IMR-90 (cell line): Measurements from ENCODE around the gene FTO. TPM values are rescaled to one million over a fixed set of nuclear protein-coding genes. Genes with fewer than 3 reads are reported as not detected.

Experiments
- ATAC-seq: fragments of 200-7000 bp; cut with Tn5 transposase; 2 replicates; pipeline ENCODE4 v1.9.1; 2020; ENCODE audit warnings: low read depth, mild to moderate bottlenecking, moderate library complexity
- BruUV-seq: library from RNA; stranded (reverse); fragments of 400-500 nt; replicated peaks from 2 replicates; lab custom pipeline; 2021; lab: Mats Ljungman, UMichigan
- CTCF ChIA-PET: fragments of 300-600 bp; formaldehyde crosslinking; extraction: SDS; loops from one replicate; lab custom pipeline; 2021; ENCODE audit warnings: antibody characterized with exemption; lab: Yijun Ruan, JAX
- POLR2A ChIA-PET: fragments of 300-600 bp; sonication (Branson Sonifier 250); formaldehyde crosslinking; loops from one replicate; lab custom pipeline; 2022; ENCODE audit warnings: antibody characterized with exemption; ENCODE audit not compliant: unreplicated experiment; lab: Charles Lee
- DNase-seq: peaks from one replicate; pipeline ENCODE4 v3.0.0; 2013
- H2AFZ ChIP-seq: replicated peaks from 2 replicates; pipeline ENCODE3; 2013; ENCODE audit warnings: low read length, mild to moderate bottlenecking; ENCODE audit not compliant: poor library complexity
- H2AK5ac ChIP-seq: 2 replicates; pipeline ENCODE4 v1.6.1; 2013; ENCODE audit warnings: low read depth, low read length, inconsistent platforms
- H2AK9ac ChIP-seq: replicated peaks from 2 replicates; pipeline ENCODE3; 2013; ENCODE audit warnings: mild to moderate bottlenecking, low read depth, low read length, moderate library complexity; ENCODE audit not compliant: poor library complexity
- H2BK120ac ChIP-seq: 2 replicates; pipeline ENCODE4 v1.6.1; 2013; ENCODE audit warnings: low read depth, low read length, inconsistent platforms
- H2BK15ac ChIP-seq: 3 replicates; pipeline ENCODE4 v1.6.1; 2013; ENCODE audit warnings: low read depth, low read length, inconsistent platforms
- H2BK20ac ChIP-seq: 2 replicates; pipeline ENCODE4 v1.6.1; 2013; ENCODE audit warnings: low read depth, mild to moderate bottlenecking, inconsistent platforms, low read length, moderate library complexity
- H2BK5ac ChIP-seq: 2 replicates; pipeline ENCODE4 v1.6.1; 2013; ENCODE audit warnings: mild to moderate bottlenecking, low read depth, low read length, inconsistent platforms; ENCODE audit not compliant: poor library complexity, severe bottlenecking
- H3K14ac ChIP-seq: replicated peaks from 2 replicates; pipeline ENCODE4 v1.6.1; 2013; ENCODE audit warnings: low read depth, low read length, inconsistent platforms
- H3K18ac ChIP-seq: 2 replicates; pipeline ENCODE4 v1.6.1; 2013; ENCODE audit warnings: low read depth, low read length, control low read depth
- H3K23ac ChIP-seq: 2 replicates; pipeline ENCODE4 v1.6.1; 2013; ENCODE audit warnings: low read depth, low read length, inconsistent platforms
- H3K27ac ChIP-seq: 2 replicates; pipeline ENCODE4 v1.5.1; 2013; ENCODE audit warnings: mild to moderate bottlenecking, control low read depth, low read length; ENCODE audit not compliant: insufficient read depth
- H3K27me3 ChIP-seq: 2 replicates; pipeline ENCODE4 v1.6.1; 2013; ENCODE audit warnings: low read length; ENCODE audit not compliant: control insufficient read depth, insufficient read depth
- H3K36me3 ChIP-seq: 2 replicates; pipeline ENCODE4 v1.6.1; 2013; ENCODE audit warnings: low read length, mixed read lengths; ENCODE audit not compliant: control insufficient read depth, insufficient read depth
- H3K4ac ChIP-seq: 2 replicates; pipeline ENCODE4 v1.6.1; 2013; ENCODE audit warnings: low read depth, low read length, inconsistent platforms
- H3K4me1 ChIP-seq: 2 replicates; pipeline ENCODE4 v1.6.1; 2013; ENCODE audit warnings: low read length, mixed read lengths; ENCODE audit not compliant: control insufficient read depth, insufficient read depth
- H3K4me2 ChIP-seq: 2 replicates; pipeline ENCODE4 v1.6.1; 2013; ENCODE audit warnings: low read depth, mild to moderate bottlenecking, control low read depth, low read length, moderate library complexity
- H3K4me3 ChIP-seq: 2 replicates; pipeline ENCODE4 v1.5.1; 2013; ENCODE audit warnings: low read depth, mild to moderate bottlenecking, control low read depth, low read length, moderate library complexity; ENCODE audit not compliant: insufficient read depth
- H3K56ac ChIP-seq: 2 replicates; pipeline ENCODE4 v1.6.1; 2013; ENCODE audit warnings: low read length, inconsistent platforms; ENCODE audit not compliant: insufficient read depth; ENCODE audit errors: extremely low read depth
- H3K79me1 ChIP-seq, 2 experiments: 2 replicates each; pipeline ENCODE4 v1.6.1; 2013; ENCODE audit warnings: low read length in 2 of 2, inconsistent platforms in 1 of 2, low read depth in 1 of 2
- H3K9ac ChIP-seq: 2 replicates; pipeline ENCODE4 v1.6.1; 2013; ENCODE audit warnings: low read depth, low read length, control low read depth
- H3K9me1 ChIP-seq: 2 replicates; pipeline ENCODE4 v1.6.1; 2013; ENCODE audit warnings: low read length, inconsistent platforms; ENCODE audit not compliant: insufficient read depth
- H3K9me3 ChIP-seq: 2 replicates; pipeline ENCODE4 v1.6.1; 2013; ENCODE audit warnings: low read length; ENCODE audit not compliant: control insufficient read depth, insufficient read depth
- H4K20me1 ChIP-seq: 2 replicates; pipeline ENCODE4 v1.6.1; 2013; ENCODE audit warnings: low read length, inconsistent platforms; ENCODE audit not compliant: insufficient read depth
- H4K5ac ChIP-seq: 2 replicates; pipeline ENCODE4 v1.6.1; 2013; ENCODE audit warnings: mild to moderate bottlenecking, low read depth, low read length, control low read depth
- H4K8ac ChIP-seq, 2 experiments: 2 replicates each; pipeline ENCODE4 v1.6.1; 2013; ENCODE audit warnings: low read depth in 2 of 2, low read length in 2 of 2, control low read depth in 1 of 2, inconsistent platforms in 1 of 2
- H4K91ac ChIP-seq: 2 replicates; pipeline ENCODE4 v1.6.1; 2013; ENCODE audit warnings: low read depth, low read length, inconsistent platforms; ENCODE audit not compliant: insufficient read depth
- BHLHE40 ChIP-seq: fragments of 150-350 bp; IDR thresholded peaks from 2 replicates; pipeline ENCODE4 v1.6.1; 2016; ENCODE audit warnings: mild to moderate bottlenecking, low read depth, low read length
- CEBPB ChIP-seq: IDR thresholded peaks from 2 replicates; pipeline ENCODE4 v1.6.1; 2012; ENCODE audit warnings: low read depth, low read length, improper control_type of control experiment
- CHD1 ChIP-seq: IDR thresholded peaks from 2 replicates; pipeline ENCODE4 v1.6.1; 2012; ENCODE audit warnings: low read depth, low read length, improper control_type of control experiment
- CTCF ChIP-seq: conservative IDR thresholded peaks from 2 replicates; pipeline ENCODE4 v1.5.1; 2012; ENCODE audit warnings: mild to moderate bottlenecking, low read depth, low read length, improper control_type of control experiment
- ELK1 ChIP-seq: fragments of 150-350 bp; IDR thresholded peaks from 2 replicates; pipeline ENCODE4 v1.6.1; 2016; ENCODE audit warnings: low read depth, mild to moderate bottlenecking, low read length, moderate library complexity, borderline replicate concordance
- FOS ChIP-seq: fragments of 150-350 bp; IDR thresholded peaks from 2 replicates; pipeline ENCODE4 v1.6.1; 2016; ENCODE audit warnings: low read depth, low read length
- MAFK ChIP-seq: IDR thresholded peaks from 2 replicates; pipeline ENCODE4 v1.6.1; 2012; ENCODE audit warnings: low read depth, low read length, improper control_type of control experiment
- MAZ ChIP-seq: IDR thresholded peaks from 2 replicates; pipeline ENCODE4 v1.6.1; 2012; ENCODE audit warnings: low read depth, mild to moderate bottlenecking, low read length, improper control_type of control experiment, moderate library complexity, borderline replicate concordance
- MXI1 ChIP-seq: IDR thresholded peaks from 2 replicates; pipeline ENCODE4 v1.6.1; 2012; ENCODE audit warnings: low read depth, mild to moderate bottlenecking, low read length, moderate library complexity, borderline replicate concordance
- NFE2L2 ChIP-seq: fragments of 150-350 bp; IDR thresholded peaks from 2 replicates; pipeline ENCODE4 v1.6.1; 2016; ENCODE audit warnings: low read depth, mild to moderate bottlenecking, low read length
- POLR2A ChIP-seq: IDR thresholded peaks from 2 replicates; pipeline ENCODE4 v1.6.1; 2012; ENCODE audit warnings: mild to moderate bottlenecking, low read depth, low read length
- RAD21 ChIP-seq: IDR thresholded peaks from 2 replicates; pipeline ENCODE4 v1.6.1; 2012; ENCODE audit warnings: low read length, improper control_type of control experiment
- RCOR1 ChIP-seq: IDR thresholded peaks from 2 replicates; pipeline ENCODE4 v1.6.1; 2012; ENCODE audit warnings: mild to moderate bottlenecking, low read length, improper control_type of control experiment; ENCODE audit not compliant: insufficient replicate concordance
- RFX5 ChIP-seq: IDR thresholded peaks from 2 replicates; pipeline ENCODE4 v1.8.0; 2012; ENCODE audit warnings: low read depth, mild to moderate bottlenecking, low read length, moderate library complexity
- SMC3 ChIP-seq: fragments of 150-350 bp; IDR thresholded peaks from 2 replicates; pipeline ENCODE4 v1.6.1; 2016; ENCODE audit warnings: low read depth, mild to moderate bottlenecking, antibody characterized with exemption, low read length, moderate library complexity
- USF2 ChIP-seq: fragments of 150-350 bp; IDR thresholded peaks from 2 replicates; pipeline ENCODE4 v1.6.1; 2017; ENCODE audit warnings: mild to moderate bottlenecking, antibody characterized with exemption, low read length, low read depth
- WGBS, 2 experiments: methylation state at CpG; one replicate each; pipeline versions ENCODE4 v1.1.5 to v1.1.7; 2013; ENCODE audit warnings: missing lambda C conversion rate in 2 of 2; ENCODE audit not compliant: insufficient read length in 1 of 2; ENCODE audit errors: extremely low coverage in 2 of 2; 5-methylcytosine and 5-hydroxymethylcytosine counted together
- dilution Hi-C: fragments of 300-500 bp; cut with HindIII; formaldehyde crosslinking; loops from one replicate; pipeline ENCODE4 v1.14.3; 2018; ENCODE audit warnings: low sequenced_read_pairs; ENCODE audit not compliant: unreplicated experiment
- in situ Hi-C: fragments of 300-500 bp; cut with MboI; formaldehyde crosslinking; loops from 3 replicates; pipeline ENCODE4 v1.14.3; 2019; ENCODE audit warnings: low sequenced_read_pairs, inconsistent platforms, mixed read lengths
- intact Hi-C: fragments of 100-400 bp; cut with micrococcal nuclease; formaldehyde crosslinking; loops from 2 replicates; pipeline ENCODE4 v1.10.0; 2022
- polyA plus RNA-seq, 3 experiments: library from polyadenylated mRNA; depleted of rRNA; stranded (reverse); fragments of >200 nt; gene quantifications; 2 replicates each; pipeline ENCODE4 v1.2.3, GENCODE V29; 2012; ENCODE audit warnings: low replicate concordance in 1 of 3
- total RNA-seq: library from RNA; depleted of rRNA; stranded (reverse); fragments of >200 nt; gene quantifications from 2 replicates; pipeline ENCODE4 v1.2.3, GENCODE V29; 2012

Gene FTO
- total and polyA plus RNA-seq, 2 of the 4 experiments (the other 2 are of a cell fraction): 70.3 to 132 TPM

- H2BK15ac ChIP-seq: no peak overlapping the region
- no peak overlapping the region for H2AFZ ChIP-seq
- H3K79me1 ChIP-seq: no peaks in the 10 kb centered on the region
- no peak overlapping the region for H3K23ac ChIP-seq
- no peak overlapping the region for H2BK5ac ChIP-seq
- H4K20me1 ChIP-seq: no peaks in the 10 kb centered on the region
- H3K27ac ChIP-seq: no peak overlapping the region
- no peak overlapping the region for H2AK5ac ChIP-seq
- H3K14ac ChIP-seq: no peak overlapping the region
- H2AK9ac ChIP-seq: no peak overlapping the region
- H3K9ac ChIP-seq: no peak overlapping the region
- H2BK20ac ChIP-seq: no peak overlapping the region
- H4K5ac ChIP-seq: no peak overlapping the region
- peaks cover 2% of the 10 kb centered on the region; the same call in 1 of the 2 replicates for H3K4me1 ChIP-seq
- H4K91ac ChIP-seq: no peak overlapping the region
- H3K18ac ChIP-seq: no peak overlapping the region
- H3K56ac ChIP-seq: no peak overlapping the region
- POLR2A ChIA-PET: no interaction called here
- H3K36me3 ChIP-seq: no peaks in the 10 kb centered on the region
- CTCF ChIA-PET: no interaction called here
- no peak overlapping the region for H4K8ac ChIP-seq
- no peak overlapping the region for H3K4me3 ChIP-seq
- H3K4ac ChIP-seq: no peak overlapping the region
- in situ Hi-C loops (no loop called here), intact Hi-C loops (no loop called here), dilution Hi-C loops (no loop called here)
- BruUV-seq: no TSS peak
- ATAC-seq (no peak), DNase-seq (no peak)
- TF ChIP-seq SMC3: no peak
- TF ChIP-seq POLR2A: no peak
- no peak for TF ChIP-seq MAFK
- TF ChIP-seq ELK1: no peak
- TF ChIP-seq NFE2L2: no peak
- no peak for TF ChIP-seq FOS
- TF ChIP-seq CHD1: no peak
- TF ChIP-seq BHLHE40: no peak
- no peak for TF ChIP-seq RCOR1
- no peak for TF ChIP-seq MAZ
- no peak for TF ChIP-seq RAD21
- TF ChIP-seq CTCF: no peak
- TF ChIP-seq MXI1: no peak
- TF ChIP-seq CEBPB: no peak
- no peak for TF ChIP-seq RFX5
- TF ChIP-seq USF2: no peak
- no CpG with 5 or more reads among the region's 4 CpGs for WGBS, 2 experiments
- no peak overlapping the region for H2BK120ac ChIP-seq
- peaks cover 3% of the 10 kb centered on the region; the same call in 1 of the 2 replicates for H3K9me1 ChIP-seq
- peaks cover 15% of the 10 kb centered on the region for H3K27me3 ChIP-seq
- H3K9me3 ChIP-seq: no peaks in the 10 kb centered on the region
- no peak overlapping the region for H3K4me2 ChIP-seq
Measured at GRCh38 chr16:54140788-54141136, 436.8 kb downstream of the FTO start.
